GM12892 (cell line): ENCODE results near the gene TBPL1.
"Not testable (repeated sequence)": the region's sequence is repeated elsewhere in the genome, so short reads cannot be mapped to it uniquely, and the experiment has no call there.

Experiments used
- DNase-seq: peaks from one replicate; pipeline ENCODE4 v3.0.0; 2011; ENCODE audit not compliant: insufficient read length
- FAIRE-seq: peaks from 2 replicates; lab custom pipeline; 2011; peaks lifted over from hg19 to GRCh38; lab: Jason Lieb, UNC
- POLR2A ChIP-seq: IDR thresholded peaks from 2 replicates; pipeline ENCODE4 v1.6.1; 2011; ENCODE audit warnings: low read depth, low read length, control low read depth
- POLR2AphosphoS5 ChIP-seq: IDR thresholded peaks from 2 replicates; pipeline ENCODE4 v1.6.1; 2011; ENCODE audit warnings: low read depth, low read length, control low read depth
- TAF1 ChIP-seq: IDR thresholded peaks from 2 replicates; pipeline ENCODE4 v1.6.1; 2011; ENCODE audit warnings: low read depth, mild to moderate bottlenecking, control low read depth, low read length, borderline replicate concordance

Gene TBPL1

GRCh38 chr6:133955582-133956415 is 2.8 kb downstream of the TBPL1 start:
- FAIRE-seq, result no peak
- no peak for DNase-seq
- no peak for TF ChIP-seq TAF1
- TF ChIP-seq POLR2AphosphoS5, result no peak
- no peak for TF ChIP-seq POLR2A

- DNase-seq, result no peak
- no peak for TF ChIP-seq TAF1
- no peak for TF ChIP-seq POLR2A
- FAIRE-seq, result no peak
Observed at GRCh38 chr6:133956416-133957049, 3.5 kb downstream of the TBPL1 start.

GRCh38 chr6:133957227-133957626 is 4.2 kb downstream of the TBPL1 start:
- TF ChIP-seq TAF1 (no peak), POLR2AphosphoS5 (no peak), POLR2A (no peak)
- FAIRE-seq, result no peak
- no peak for DNase-seq

- TF ChIP-seq POLR2AphosphoS5 (no peak), TAF1 (no peak), POLR2A (no peak)
- FAIRE-seq (no peak), DNase-seq (no peak)
Observed at GRCh38 chr6:133957780-133958242, 4.8 kb downstream of the TBPL1 start.

GRCh38 chr6:133958791-133959190 is 5.8 kb downstream of the TBPL1 start:
- DNase-seq (no peak), FAIRE-seq (no peak)
- no peak for TF ChIP-seq POLR2AphosphoS5
- TF ChIP-seq TAF1, result no peak
- TF ChIP-seq POLR2A, result no peak

GRCh38 chr6:133959667-133960368 is 6.8 kb downstream of the TBPL1 start:
- TF ChIP-seq POLR2AphosphoS5 (no peak), POLR2A (no peak), TAF1 (no peak)
- no peak for FAIRE-seq
- DNase-seq, result no peak

- no peak for DNase-seq
- FAIRE-seq, result no peak
- no peak for TF ChIP-seq TAF1
Observed at GRCh38 chr6:133961831-133962230, 8.8 kb downstream of the TBPL1 start.

GRCh38 chr6:133964052-133964451 is 11.0 kb downstream of the TBPL1 start:
- FAIRE-seq (no peak), DNase-seq (no peak)
- TF ChIP-seq POLR2AphosphoS5, result no peak

- TF ChIP-seq TAF1, result no peak
- no peak for TF ChIP-seq POLR2A
- TF ChIP-seq POLR2AphosphoS5, result no peak
- no peak for FAIRE-seq
Observed at GRCh38 chr6:133964702-133965101, 11.7 kb downstream of the TBPL1 start.

GRCh38 chr6:133965817-133966360 is 12.9 kb downstream of the TBPL1 start:
- TF ChIP-seq TAF1 (no peak), POLR2A (no peak), POLR2AphosphoS5 (no peak)
- DNase-seq, result no peak
- peak; percentile 67 for FAIRE-seq

More at GRCh38 chr6:133964702-133965101, 11.7 kb downstream of the TBPL1 start:
- no peak for DNase-seq

GRCh38 chr6:133966654-133967329 is 13.8 kb downstream of the TBPL1 start:
- FAIRE-seq (peak; percentile 86), DNase-seq (peak; percentile 18)
- TF ChIP-seq TAF1 (no peak), POLR2AphosphoS5 (no peak), POLR2A (no peak)

- no peak for TF ChIP-seq POLR2A
- TF ChIP-seq TAF1, result no peak
- no peak for TF ChIP-seq POLR2AphosphoS5
- DNase-seq (no peak), FAIRE-seq (no peak)
Observed at GRCh38 chr6:133967347-133967746, 14.3 kb downstream of the TBPL1 start.

- not testable (repeated sequence) for DNase-seq, FAIRE-seq
Observed at GRCh38 chr6:133967835-133968234, 14.8 kb downstream of the TBPL1 start.
